Middle frontal gyrus (tissue), 1 donor: ENCODE results near the gene ZNF155.
A peak's percentile ranks its signal among the peaks of the same experiment; 100 is the strongest.

Experiments used
- DNase-seq: peaks from one replicate; pipeline ENCODE4 v3.0.0-alpha.2; 2015; ENCODE audit warnings: low spot score; ENCODE audit errors: extremely low spot score

Gene ZNF155

DNA sequence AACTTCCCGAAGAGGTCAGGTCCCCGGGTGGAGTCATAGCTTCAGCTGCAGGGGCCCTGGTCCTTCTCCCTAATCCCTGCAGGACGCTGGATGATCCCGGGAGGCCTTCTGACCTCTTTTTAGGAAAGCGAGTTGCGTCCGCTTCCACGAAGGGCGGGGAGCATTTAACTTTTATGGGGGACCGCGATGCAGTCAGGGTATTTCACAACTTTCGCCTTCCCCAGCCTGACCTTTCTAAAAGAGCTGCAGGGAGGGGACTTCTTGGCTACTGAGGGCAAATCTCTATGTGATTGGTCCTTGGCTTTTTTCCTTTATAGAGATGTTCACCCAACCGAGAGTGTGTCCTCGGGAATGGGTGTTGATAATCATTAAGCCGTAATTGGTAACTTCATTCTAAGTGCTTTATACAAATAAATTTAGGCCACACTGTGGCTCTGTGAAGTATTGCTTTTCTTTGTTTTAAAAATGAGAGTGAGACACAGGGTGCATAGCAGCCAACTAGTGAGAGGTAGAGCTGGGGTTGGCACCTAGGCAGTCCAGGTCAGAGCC lies 19.5 kb downstream of the ZNF155 start:
- no peak for DNase-seq

- no peak for DNase-seq
These were observed 22.0 kb downstream of the ZNF155 start for GRCh38 chr19:44005973-44006372.

DNA sequence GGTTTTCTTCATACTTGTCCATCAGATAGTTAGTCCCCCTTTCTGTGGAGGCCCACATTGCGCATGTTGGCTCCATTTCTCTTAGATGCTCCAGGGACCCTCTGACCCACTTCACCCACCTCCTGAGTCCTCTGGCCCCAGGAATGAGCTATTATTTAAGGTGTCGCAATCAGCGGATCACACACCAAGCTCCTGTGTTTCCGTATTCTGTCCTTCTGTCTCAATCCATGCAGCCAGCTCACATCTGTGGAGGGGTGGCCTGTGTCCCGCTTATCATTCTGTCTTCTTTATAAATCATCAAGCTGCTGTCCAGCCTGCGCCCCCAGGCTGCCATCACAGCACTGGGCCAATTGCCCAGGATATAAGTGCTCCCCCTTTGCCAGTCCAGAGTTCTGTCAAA lies 23.5 kb downstream of the ZNF155 start:
- DNase-seq = no peak

- no peak for DNase-seq
These were observed 26.5 kb downstream of the ZNF155 start for GRCh38 chr19:44010468-44010867.

DNA sequence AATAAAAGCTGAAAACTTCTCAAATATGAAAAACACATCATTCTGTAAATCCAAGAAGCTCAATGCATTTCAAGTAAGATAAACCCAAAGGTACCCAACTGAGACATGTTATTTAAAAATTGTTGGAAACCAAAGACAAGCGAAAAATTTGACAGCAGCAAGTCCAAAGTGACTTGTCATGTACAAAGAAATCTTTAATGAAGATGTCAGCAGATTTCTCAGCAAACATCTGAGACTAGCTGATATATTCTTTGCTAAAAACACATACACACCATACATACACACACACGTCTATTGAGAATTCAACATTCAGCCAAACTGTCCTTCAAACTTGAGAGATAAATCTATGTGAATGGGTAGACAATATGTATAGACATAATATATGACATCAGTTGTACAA lies 35.5 kb downstream of the ZNF155 start:
- no peak for DNase-seq

DNA sequence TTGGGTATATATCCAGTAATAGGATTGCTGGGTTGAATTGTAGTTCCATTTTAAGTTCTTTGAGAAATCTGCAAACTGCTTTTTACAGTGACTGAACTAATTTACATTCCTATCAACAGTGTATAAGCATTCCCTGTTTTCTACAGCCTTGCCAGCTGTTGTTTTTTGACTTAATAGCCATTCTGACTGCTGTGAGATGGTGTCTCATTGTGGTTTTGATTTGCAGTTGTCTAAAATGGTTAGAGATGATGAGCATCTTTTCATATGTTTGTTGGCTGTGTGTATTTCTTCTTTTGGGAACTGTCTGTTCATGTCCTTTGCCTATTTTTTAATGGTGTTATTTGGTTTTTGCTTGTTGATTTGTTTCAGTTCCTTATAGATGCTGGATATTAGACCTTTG lies 37.2 kb downstream of the ZNF155 start:
- DNase-seq = no peak

DNA sequence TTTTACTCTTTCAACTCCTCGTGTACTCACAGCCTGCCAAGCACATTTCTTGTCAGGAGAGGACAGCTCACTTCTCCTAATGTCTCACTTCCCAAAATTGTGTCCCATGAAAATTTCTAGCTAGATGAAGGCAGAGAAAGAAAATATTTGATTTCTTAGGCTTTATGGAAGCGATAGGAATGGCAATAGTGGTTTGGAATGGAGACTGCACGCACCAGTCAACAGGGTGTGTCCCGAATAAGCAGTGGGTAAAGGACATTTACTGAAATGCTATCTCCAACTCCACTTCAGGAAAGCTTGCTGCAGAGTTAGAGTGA lies 40.9 kb downstream of the ZNF155 start:
- no peak for DNase-seq

- DNase-seq = peak; percentile 86
These were observed 41.4 kb downstream of the ZNF155 start, which contains the start of gene ZNF222 for GRCh38 chr19:44025217-44025936. Gene ZNF222 (plus strand): TSS chr19:44025379. CDS start chr19:44025437, 58 bp downstream.

GRCh38 chr19:44026622-44027021 lies 42.6 kb downstream of the ZNF155 start:
- no peak for DNase-seq

- DNase-seq = no peak
These were observed 48.1 kb downstream of the ZNF155 start for GRCh38 chr19:44032001-44032610.

- no peak for DNase-seq
These were observed 58.2 kb downstream of the ZNF155 start for GRCh38 chr19:44042147-44042546.
